NCI-H345 treated with DMSO at 0.1 percent for 48 hours (cell line): ENCODE results near the gene EXOSC1.
"Not testable (repeated sequence)": the region's sequence is repeated elsewhere in the genome, so short reads cannot be mapped to it uniquely, and the experiment has no call there.

Experiments used
- DNase-seq: peaks from one replicate; lab custom pipeline; 2025; ENCODE audit not compliant: unreplicated experiment; lab: John Stamatoyannopoulos, UW

EXOSC1 gene

DNA sequence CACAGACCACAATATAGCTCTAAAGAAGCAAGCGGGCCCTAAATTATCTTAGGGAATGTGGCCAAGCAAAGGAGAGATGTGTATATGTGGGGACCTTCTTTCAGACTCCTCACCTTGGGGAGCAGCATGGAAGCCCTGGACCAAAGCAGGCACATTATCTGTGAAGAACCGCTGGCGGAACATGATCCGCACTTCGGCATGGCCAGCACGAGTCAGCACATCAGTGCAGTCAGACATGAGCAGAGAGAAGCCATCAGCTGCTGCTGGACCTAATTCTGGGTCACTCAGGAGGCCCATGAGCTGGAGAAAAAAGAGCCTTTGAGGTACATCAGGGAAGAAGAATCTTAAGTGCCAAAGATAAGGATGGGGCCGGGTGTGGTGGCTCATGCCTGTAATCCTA, 14.1 kb upstream of the EXOSC1 start:
- no peak for DNase-seq

DNA sequence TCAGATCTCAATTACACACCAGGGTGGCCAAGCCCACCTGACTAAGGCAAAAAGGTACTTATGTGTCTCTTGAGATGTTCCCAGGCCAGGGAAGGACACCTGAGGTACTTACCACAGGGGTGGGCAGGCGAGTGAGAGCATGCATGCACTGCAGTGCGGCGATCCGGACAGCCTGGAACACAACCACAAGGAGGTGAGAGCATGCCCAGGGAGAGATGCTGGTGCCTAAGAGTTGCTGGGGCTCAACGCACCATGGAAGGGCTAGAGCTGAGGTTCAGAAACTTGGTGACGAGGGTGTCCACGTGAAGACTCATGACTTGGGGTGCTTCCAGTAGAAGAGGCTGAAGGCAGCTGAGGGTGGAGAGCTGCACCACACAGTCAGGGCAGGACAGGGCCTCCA, 13.3 kb upstream of the EXOSC1 start:
- DNase-seq, result no peak

GRCh38 chr10:97456686-97457065, 10.9 kb upstream of the EXOSC1 start:
- DNase-seq, result no peak

DNA sequence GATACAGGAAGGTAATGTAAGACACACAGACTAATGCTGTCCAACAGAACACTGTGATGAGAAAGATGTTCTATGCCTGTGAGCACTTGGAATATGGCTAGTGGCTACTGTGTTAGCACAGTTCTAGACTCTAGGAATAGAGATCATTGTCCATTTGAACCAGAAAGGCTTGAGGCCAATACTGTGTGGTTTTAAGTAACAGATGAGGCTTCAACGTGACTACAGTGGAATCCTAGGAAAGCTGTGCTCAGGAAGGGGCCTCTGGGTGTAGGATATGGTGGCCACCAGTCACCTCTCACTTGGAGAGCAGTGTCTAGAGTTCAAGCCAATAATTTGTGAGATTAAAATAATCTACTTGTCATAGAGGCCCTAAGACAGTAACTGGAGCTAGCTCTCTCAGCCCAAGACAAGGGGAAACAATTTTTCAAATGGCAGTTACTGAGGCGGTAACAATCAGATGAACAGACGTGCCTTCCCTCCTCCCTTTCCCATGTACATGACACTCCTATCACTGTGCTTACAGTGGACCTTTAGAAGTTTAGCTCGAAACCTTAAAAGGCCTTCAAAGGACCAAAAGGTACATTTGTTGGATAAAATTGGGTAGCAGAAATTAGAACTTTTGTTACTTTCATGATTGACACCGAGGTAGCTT, 10.4 kb upstream of the EXOSC1 start:
- DNase-seq, result no peak

GRCh38 chr10:97454330-97455036, 8.7 kb upstream of the EXOSC1 start:
- no peak for DNase-seq

GRCh38 chr10:97452352-97452751, 6.5 kb upstream of the EXOSC1 start:
- no peak for DNase-seq

GRCh38 chr10:97451605-97452004, 5.8 kb upstream of the EXOSC1 start:
- DNase-seq, result no peak

DNA sequence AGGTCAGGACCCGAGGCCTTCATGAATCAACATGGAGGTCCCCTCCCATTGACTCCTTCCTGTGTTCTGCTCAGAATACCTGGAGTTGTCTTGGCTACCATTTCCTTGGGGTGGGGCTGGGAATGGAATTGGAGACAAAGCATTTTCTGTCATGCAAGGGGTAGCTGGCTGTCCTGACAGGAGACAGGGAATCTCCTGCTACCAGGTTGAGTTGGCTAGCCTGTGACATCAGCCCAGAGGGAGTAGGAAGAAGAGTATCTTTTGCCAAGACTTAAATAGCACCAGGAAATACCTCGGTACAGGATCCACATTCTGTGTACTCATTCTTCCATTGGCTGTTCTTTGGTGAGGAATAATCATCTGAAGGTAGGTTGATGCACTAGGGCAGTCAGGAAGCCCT, 5.0 kb upstream of the EXOSC1 start:
- DNase-seq, result no peak

DNA sequence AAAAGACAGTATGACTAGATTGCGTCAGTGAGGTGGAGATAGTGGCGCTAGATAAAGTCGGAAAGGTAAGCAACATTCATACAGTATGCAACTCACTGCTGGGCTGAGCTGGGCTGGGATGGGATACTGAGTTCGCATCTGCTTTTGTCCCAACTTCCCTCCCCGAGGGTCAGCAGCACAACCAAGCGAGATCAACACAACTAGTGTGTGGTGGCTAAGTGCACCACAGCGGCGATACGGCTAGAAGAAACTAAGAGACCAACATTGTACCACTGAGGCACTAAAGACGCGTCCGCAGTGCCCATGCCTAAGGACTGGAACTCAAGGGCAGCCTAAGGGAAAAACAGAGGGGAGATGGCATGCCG, 467 bp downstream of the EXOSC1 start:
- DNase-seq, result no peak

DNA sequence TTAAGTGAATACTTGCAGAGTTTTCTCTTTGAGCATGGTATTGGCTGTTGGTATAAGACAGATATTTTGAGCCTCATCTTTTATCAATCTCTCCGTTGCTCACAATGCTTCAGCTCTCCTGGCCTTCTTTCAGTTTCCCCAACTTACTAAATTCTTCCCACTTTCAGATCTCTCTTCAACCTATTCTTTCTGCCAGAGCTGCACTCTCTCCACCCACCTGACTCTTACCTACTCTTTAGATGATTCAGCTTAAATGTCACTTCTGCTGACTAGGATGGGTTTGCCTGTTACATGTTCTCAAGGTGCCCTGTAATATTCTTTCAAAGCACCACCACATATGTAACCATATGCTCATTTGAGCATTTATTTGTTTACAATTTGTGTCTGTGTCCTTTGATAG, 1.6 kb downstream of the EXOSC1 start:
- no peak for DNase-seq

DNA sequence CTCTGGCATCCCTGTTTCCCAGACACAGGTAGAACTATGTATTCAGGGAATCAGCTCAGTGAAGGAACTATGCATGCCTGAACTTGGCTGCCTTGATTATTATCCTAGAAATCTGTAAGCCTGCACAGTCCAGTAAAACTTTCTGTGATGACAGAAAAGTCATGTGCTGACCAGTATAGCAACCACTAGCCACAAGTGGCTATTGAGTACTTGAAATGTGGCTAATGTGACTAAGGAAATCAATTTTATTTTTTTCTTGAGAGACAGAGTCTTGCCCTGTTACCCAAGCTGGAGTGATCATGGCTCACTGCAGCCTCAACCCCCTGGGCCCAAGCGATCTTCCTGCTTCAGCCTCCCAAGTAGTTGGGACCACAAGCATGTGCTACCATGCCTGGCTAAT, 3.5 kb downstream of the EXOSC1 start:
- no peak for DNase-seq

DNA sequence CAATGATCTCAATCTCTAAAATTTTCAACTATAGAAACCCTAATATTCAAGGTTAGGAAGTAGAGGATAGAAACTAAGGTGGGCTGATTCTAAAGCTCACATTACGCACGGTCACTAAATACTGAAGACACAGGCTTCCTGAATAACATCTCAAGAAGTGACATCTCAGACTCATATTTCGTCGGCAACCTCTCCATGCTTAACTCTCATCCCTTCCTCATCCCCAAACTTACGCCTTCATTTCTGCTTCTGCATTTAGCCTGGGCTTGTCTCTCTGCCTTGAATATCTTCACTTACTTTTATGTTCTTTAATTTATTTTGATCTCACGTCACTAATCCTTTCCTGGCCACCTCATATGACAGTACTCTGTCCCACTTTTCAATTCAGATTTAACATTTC, 10.6 kb downstream of the EXOSC1 start:
- no peak for DNase-seq

DNA sequence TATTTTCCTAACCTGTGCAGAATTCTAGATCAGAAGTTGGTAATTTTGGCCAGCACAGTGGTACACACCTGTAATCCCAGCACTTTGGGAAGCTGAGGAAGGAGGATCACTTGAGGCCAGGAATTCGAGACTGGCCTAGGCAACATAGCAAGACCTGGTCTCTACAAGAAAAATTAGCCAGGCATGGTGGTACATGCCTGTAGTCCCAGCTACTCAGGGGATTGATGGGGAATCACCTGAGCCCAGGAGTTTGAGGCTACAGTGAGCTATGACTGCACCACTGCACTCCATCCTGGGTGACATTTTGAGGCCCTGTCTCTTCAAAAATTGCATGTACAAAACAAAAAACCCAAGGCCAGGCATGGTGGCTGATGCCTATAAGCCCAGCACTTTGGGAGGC, 11.2 kb downstream of the EXOSC1 start:
- DNase-seq, result no peak

- DNase-seq, result no peak
These were observed 11.8 kb downstream of the EXOSC1 start for GRCh38 chr10:97434055-97434454.

DNA sequence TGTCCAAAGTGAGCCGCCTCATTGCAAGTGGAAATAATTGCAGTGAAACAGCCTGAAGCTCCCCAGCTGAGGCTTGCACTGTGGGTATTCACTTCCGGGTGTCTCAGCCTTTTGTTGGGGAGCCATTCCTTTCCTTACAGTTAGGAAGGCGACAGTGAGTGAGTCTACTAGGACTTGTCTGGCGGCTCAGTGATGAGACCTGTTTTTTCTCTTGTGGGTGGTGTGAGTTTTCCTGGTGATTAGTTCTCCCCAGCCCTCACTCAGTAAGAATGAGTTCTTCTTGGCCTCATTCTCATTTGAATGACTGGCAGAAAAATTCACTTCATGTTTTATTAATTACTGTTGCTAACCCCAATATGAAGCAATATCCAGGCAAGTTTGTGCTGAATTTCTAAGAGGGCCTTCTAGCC, 17.2 kb downstream of the EXOSC1 start:
- no peak for DNase-seq

DNA sequence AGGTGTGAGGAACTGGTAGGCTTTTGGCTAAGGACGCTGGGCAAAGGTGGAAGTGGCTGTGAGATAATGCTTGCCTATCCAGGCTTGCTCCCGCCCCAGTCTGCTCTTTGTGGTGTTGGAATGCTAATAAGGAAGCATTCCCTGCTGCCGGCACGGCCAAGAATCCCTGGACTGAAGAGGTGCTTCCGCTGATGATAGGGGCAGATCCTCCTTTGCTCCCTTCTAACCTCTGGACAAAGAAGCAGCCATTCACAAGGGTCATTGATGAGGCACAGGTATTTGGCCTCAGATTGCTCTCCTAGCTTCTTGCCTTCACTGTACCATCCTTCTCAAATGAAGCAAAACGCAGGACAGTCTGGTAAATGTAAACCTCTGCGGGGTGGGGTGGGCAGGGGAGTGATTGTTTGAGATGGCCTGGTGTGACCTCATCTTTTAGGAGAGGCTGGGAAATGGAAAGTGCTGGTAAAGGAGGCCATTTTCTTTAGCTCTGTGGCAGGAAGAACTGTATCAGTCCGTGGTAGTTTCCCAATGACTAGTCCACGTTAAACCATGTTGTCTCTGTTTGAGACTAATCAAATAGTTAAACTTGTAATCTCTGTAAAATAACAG, 18.1 kb downstream of the EXOSC1 start:
- no peak for DNase-seq

DNA sequence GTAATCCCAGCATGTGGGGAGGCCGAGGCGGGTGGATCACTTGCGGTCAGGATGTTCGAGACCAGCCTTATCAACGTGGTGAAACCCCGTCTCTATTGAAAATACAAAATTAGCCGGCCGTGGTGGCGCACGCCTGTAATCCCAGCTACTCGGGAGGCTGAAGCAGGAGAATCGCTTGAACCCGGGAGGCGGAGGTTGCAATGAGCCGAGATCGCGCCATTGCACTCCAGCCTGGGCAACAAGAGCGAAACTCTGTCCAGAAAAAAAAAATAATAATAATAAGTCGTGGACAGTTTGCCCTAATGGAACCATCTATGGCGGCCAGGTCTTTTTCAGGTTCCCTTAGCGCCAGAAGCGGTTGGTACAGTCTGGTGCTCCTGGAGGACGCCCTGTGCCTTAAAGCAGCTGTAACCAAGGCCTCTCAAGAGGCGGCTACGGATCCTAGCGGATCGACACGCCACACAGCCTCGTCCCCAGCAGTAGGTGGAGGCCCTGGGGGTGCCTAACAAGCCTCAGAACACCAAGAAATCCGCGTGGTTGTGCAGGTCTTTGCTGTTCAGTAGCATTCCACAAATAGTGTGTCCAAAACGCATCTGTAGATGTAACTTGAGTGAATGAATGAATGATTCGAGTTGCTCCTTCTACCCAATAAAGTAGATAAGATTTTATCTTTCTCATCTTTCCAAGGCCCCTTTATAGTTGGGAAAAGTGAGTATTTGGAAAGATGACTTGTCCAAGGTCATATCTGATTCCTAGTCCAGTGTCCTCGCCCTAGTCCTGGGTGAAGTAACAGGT, 18.8 kb downstream of the EXOSC1 start:
- no peak for DNase-seq

GRCh38 chr10:97425964-97426775, 19.6 kb downstream of the EXOSC1 start, which contains the start of gene PGAM1:
PGAM1 (plus strand) TSS chr10:97426191; CDS start chr10:97426308, 117 bp downstream.
- peak; percentile 71 for DNase-seq

DNA sequence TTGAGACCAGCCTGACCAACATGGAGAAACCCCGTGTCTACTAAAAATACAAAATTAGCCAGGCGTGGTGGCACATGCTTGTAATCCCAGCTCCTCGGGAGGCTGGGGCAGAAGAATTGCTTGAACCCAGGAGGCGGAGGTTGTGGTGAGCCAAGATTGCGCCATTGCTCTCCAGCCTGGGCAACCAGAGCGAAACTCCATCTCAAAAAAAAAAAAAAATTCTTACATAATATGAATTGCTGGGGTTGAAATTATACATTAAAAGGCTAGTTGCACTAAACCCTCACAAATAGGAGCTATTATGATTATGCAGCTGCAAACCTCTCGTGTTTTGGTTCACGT, 22.1 kb downstream of the EXOSC1 start:
- DNase-seq, result not testable (repeated sequence)

- DNase-seq, result no peak
These were observed 29.2 kb downstream of the EXOSC1 start for GRCh38 chr10:97416565-97416964.

- no peak for DNase-seq
These were observed 32.9 kb downstream of the EXOSC1 start for GRCh38 chr10:97412891-97413304.
